HK-2 (cell line): ENCODE measurements around the gene ANKS1B.
"Not testable (repeated sequence)": the region's sequence is repeated elsewhere in the genome, so short reads cannot be mapped to it uniquely, and the experiment has no call there.

Experiments
- DNase-seq: peaks from one replicate; pipeline ENCODE4 v3.0.0-alpha.2; 2018; ENCODE audit not compliant: unreplicated experiment

ANKS1B gene

DNA sequence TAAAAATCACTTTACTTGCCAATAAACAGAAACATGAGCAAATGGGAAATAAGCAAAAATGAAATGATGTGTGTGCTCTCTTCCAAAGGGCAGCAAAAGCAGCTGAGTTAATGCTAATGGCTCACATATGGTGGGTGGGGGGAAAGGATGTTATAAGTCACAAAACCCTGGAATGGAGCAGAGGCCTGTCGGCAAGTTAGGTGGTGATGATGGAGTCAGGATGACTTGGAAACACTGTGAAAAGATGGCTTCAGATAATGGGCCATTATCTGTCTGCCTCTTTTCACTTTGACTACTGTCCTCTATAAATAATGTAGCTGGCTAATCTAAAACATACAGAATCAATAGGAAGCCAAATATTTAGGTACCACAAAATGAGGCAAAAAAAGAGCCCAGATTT is 1111.0 kb downstream of the ANKS1B start:
- DNase-seq = no peak

- DNase-seq = no peak
Measured at GRCh38 chr12:98870504-98870903, 1114.2 kb downstream of the ANKS1B start.

- no peak for DNase-seq
Measured at GRCh38 chr12:98869886-98870503, 1114.7 kb downstream of the ANKS1B start.

- no peak for DNase-seq
Measured at GRCh38 chr12:98868538-98868937, 1116.2 kb downstream of the ANKS1B start.

DNA sequence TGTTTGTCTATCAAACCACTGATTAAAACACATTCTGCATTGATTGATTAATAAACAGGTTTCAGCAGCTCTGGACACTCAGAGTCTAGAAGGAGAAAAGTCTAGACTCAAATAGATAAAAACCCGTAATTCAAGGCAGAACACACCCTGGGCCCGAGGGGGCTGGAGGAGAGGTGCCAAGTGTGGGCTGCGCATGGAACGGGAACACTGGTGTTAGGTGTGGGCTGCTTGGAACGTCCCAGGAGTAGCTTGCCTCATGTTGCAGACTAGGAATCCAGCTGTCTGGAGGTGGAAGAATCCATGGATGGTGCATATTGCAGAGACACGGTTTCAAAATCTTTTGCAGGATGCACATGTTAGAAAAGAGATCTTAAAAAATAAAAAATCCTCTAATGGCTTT is 1116.7 kb downstream of the ANKS1B start:
- no peak for DNase-seq

DNA sequence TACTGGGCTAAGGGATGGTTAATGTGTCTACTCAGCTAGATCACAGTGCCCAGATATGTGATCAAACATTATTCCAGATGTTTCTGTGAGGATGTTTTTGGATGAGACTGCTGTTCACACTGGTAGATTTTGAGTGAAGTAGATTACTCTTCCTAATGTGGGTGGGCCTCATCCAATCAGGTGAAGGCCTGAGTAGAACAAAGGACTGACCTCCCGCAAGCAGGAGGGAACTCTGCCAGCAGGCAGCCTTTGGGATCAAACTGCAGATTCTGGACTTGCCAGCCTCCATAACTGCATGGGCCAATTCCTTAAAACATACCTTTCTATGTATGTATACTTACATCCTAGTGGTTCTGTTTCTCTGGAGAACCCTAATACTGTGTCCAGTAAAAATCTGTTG is 1120.4 kb downstream of the ANKS1B start:
- no peak for DNase-seq

GRCh38 chr12:98863167-98863566 is 1121.6 kb downstream of the ANKS1B start:
- DNase-seq = no peak

DNA sequence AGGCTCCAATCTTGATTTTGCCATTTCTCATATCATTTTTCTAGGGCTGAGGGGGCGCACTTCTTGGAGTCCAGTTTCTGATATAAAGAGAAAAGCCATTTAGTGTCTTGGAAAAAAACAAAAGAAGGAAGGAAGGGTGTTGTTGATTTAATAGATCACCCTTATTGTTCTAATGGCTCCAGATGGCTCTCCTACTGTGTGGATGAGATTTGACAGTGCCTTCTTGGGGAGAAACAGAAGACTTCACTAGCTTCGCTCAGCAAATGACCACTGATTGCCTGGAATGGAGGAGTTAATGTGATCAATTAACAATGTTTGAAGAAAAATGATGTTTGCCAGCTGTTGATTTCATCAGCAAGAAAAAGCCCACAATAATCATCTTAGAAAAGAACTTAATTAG is 1123.5 kb downstream of the ANKS1B start:
- no peak for DNase-seq

DNA sequence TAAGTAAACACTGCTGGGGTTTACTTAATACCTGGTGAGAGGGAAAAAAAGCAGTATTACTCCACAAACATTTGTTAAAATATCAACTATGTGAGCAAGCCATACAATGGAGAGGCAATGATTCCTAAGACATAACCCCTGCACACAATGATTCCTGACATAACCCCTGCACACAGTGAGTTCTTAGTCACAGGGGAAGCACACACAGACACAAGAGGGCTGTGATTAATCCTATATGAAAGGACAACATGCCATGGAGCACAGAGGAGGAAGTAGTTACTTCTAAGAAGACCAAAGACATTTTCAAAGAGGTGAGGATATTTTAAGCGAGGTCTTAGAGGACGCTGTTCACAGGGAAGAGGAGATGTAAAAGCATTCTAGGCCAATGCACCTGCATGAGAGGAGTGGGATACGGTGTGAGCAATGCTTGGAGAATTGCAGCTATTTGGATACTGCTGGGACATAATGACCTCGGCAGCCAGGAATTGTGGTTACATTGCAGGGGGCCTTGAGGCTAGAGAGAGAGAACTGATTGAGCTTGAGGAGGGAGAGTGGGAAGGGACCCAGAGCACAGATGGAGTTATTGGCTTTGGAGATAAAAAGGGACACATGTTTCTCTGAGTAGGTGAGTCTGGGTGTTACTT is 1127.7 kb downstream of the ANKS1B start:
- DNase-seq = no peak

GRCh38 chr12:98852181-98852580 is 1132.6 kb downstream of the ANKS1B start:
- no peak for DNase-seq

GRCh38 chr12:98847242-98847641 is 1137.5 kb downstream of the ANKS1B start:
- DNase-seq = no peak

DNA sequence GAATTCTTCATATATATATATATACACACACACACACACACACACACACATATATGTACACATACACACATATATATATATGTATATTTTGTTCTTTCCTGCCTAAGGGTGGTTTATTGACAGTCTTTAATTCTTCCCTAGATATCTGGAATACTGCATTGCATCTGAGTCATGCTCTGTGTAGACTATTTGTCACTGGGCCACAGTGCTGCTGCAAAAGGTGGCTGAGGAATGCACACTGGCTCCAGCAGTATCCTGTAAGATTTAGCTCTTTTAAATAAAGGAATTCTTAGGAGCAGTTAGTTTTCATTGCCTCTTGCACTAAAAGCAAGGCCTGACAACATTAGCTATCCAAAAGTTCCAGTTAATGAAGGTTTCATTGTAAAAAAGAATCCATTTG is 1138.8 kb downstream of the ANKS1B start:
- no peak for DNase-seq

GRCh38 chr12:98840325-98840724 is 1144.4 kb downstream of the ANKS1B start:
- no peak for DNase-seq

- DNase-seq = no peak
Measured at GRCh38 chr12:98838231-98838647, 1146.5 kb downstream of the ANKS1B start.

DNA sequence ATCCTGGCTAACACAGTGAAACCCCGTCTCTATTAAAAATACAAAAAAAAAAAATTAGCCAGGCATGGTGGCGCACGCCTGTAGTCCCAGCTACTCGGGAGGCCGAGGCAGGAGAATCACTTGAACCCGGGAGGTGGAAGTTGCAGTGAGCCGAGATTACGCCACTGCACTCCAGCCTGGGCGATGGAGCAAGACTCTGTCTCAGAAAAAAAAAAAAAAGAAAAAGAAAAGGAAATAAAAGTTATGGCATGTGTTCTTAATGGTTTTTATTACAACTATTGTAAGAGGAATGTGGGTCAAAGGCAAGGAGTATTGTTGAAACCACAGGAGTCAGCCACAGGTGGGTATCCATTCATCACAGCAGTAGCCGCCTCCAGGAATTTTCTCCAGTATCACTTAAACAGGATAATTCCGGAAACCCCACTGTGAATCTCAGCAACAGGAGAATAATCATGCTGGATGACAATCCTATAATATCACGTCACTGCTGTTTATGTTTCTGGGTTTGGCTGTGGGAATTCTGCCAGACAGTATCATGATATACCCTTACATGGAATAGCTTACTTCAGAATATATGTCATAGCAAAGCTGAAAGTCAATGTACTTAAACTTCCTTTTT is 1147.5 kb downstream of the ANKS1B start:
- not testable (repeated sequence) for DNase-seq

- DNase-seq = no peak
Measured at GRCh38 chr12:98830657-98831056, 1154.1 kb downstream of the ANKS1B start.

DNA sequence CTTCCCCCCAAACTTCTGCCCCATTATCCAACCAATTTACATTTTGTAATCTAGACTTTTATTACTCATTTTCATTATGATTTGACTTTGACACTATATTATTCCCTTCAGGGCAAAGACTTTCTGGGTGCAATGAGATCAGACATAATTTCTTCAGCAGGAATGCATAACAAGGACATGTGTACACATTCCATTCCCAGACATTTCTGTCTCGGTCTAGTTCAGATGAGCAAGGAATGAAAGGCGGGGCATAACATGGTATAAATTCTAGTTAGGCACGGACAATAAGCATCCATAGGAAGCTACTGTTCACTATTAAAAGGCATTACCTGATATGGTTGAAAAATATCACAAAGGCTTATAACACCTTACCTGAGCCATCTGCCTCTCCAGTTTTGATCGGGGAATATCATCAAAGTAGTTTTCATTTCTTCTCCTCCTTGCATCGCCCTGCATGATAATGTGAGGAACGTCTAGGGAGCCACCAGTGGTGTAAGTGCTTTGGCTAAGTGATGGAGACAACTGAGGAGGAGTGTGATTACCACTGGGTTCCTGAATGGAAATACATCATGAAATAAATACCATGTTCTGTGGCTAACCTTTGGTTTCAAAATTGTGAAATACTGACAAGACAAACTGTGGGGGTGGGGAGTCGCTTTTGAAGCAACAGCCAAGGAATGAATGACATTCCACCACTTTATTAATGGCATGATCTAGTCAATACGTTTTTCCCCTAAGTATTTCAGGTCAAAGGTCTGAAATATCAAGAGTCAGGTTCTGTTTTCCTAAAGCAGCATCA is 1155.7 kb downstream of the ANKS1B start:
- DNase-seq = no peak

DNA sequence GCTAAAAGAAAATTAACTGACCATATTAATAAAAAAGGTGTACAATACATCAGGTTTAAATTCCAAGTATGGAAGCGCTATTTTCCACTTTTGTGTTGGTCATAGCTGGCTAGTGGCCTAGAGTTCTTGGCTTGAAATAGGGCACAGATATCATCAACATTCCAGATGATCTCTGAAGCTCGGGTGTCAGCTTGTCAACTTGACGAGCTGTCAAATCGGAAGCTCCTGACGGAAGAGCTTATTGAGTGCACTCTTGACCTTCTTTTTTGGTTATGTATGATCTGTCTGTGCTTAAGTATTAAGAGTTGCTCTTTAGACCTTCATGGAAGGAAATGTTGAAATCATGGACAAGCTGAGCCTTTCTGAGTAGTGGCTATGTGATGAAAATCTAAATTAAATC is 1161.7 kb downstream of the ANKS1B start:
- DNase-seq = no peak

- no peak for DNase-seq
Measured at GRCh38 chr12:98821866-98822265, 1162.9 kb downstream of the ANKS1B start.

- DNase-seq = no peak
Measured at GRCh38 chr12:98821232-98821631, 1163.5 kb downstream of the ANKS1B start.

DNA sequence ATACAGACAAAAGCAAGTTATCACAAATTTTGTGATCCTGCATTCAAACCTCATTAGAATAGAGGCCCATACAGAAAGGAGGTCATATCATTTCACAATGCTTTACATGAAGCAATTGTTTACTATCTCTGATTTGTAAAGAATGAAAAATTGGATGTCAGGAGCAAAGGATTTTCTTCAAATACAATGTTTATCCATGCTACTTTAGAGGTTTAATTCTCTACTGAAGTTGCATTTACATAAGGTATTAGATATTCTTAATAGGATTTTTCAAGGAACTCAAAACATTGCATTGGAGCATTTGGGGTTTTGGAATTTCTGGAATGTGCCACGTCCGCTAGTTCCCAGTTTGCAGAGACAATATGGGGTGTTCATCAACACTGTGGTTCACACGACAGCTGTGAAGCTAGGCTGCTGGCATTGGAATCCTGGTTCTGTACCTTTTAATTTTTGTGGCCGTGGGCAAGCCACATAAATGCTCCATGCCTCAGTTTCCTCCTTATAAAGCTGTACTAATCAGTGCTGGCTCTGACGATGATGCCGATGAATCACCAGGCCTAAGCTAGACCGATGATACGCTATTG is 1164.8 kb downstream of the ANKS1B start:
- DNase-seq = no peak

GRCh38 chr12:98819071-98819470 is 1165.7 kb downstream of the ANKS1B start:
- DNase-seq = no peak
